ENCODE data around the gene RAD51B.

The RAD51B gene

GRCh38 chr14:67853715-67854114 lies 34.1 kb downstream of the RAD51B start:
- FAIRE-seq (peak; percentile 28), DNase-seq (ENCODE audit: insufficient read length, low spot score) (no peak)
- no peak for TF ChIP-seq PAX5 (IDR thresholded peaks at IDR 0.05; ENCODE audit: insufficient read depth, low read length, severe bottlenecking)
- 0 out of 2 replicates have a peak, but pooled peaks have one; percentile 46 for TF ChIP-seq SPI1 (IDR thresholded peaks at IDR 0.05; ENCODE audit: low read depth, low read length)

DNA sequence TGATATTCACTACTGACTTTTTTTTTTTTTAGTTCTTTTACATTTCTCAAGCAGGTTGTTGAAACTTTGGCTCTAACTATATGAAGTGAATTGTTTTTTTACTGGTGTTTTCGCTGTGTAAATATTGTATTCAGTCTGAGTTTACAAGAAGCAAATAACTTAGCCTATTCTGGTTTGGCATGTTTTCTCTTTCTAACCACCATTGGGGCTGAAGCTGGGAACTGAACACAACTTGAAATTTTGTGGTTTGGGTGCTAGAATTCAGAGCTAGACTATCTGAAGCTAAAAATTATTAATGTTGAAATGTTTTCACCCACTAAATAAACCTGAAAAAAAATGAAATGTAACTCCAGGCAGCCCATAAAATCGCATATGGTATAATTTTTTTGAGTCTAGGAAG lies 37.2 kb downstream of the RAD51B start:
- DNase-seq (ENCODE audit: insufficient read length, low spot score) (no peak), FAIRE-seq (no peak)
- no peak for TF ChIP-seq POLR2A (IDR thresholded peaks at IDR 0.05; ENCODE audit: low read depth, low read length)
- no peak for TF ChIP-seq SPI1 (IDR thresholded peaks at IDR 0.05; ENCODE audit: low read depth, low read length)
- no peak for TF ChIP-seq POU2F2 (IDR thresholded peaks at IDR 0.05; ENCODE audit: low read depth, low read length)
- TF ChIP-seq POLR2AphosphoS5 (IDR thresholded peaks at IDR 0.05; ENCODE audit: low read depth, low read length): no peak

- DNase-seq (ENCODE audit: insufficient read length, low spot score) (no peak), FAIRE-seq (no peak)
- TF ChIP-seq TAF1 (IDR thresholded peaks at IDR 0.05; ENCODE audit: low read depth, low read length) (no peak), SPI1 (IDR thresholded peaks at IDR 0.05; ENCODE audit: low read depth, low read length) (no peak), POU2F2 (IDR thresholded peaks at IDR 0.05; ENCODE audit: low read depth, low read length) (no peak), PAX5 (IDR thresholded peaks at IDR 0.05; ENCODE audit: insufficient read depth, low read length, severe bottlenecking) (no peak), POLR2A (IDR thresholded peaks at IDR 0.05; ENCODE audit: low read depth, low read length) (no peak), POLR2AphosphoS5 (IDR thresholded peaks at IDR 0.05; ENCODE audit: low read depth, low read length) (no peak)
Measured at GRCh38 chr14:67857778-67858350, 38.3 kb downstream of the RAD51B start.

GRCh38 chr14:67859169-67859749 lies 39.7 kb downstream of the RAD51B start:
- FAIRE-seq (no peak), DNase-seq (ENCODE audit: insufficient read length, low spot score) (no peak)
- TF ChIP-seq POLR2A (IDR thresholded peaks at IDR 0.05; ENCODE audit: low read depth, low read length) (no peak), POU2F2 (IDR thresholded peaks at IDR 0.05; ENCODE audit: low read depth, low read length) (no peak), TAF1 (IDR thresholded peaks at IDR 0.05; ENCODE audit: low read depth, low read length) (no peak), POLR2AphosphoS5 (IDR thresholded peaks at IDR 0.05; ENCODE audit: low read depth, low read length) (no peak), PAX5 (IDR thresholded peaks at IDR 0.05; ENCODE audit: insufficient read depth, low read length, severe bottlenecking) (no peak), SPI1 (IDR thresholded peaks at IDR 0.05; ENCODE audit: low read depth, low read length) (peak; percentile 49)

DNA sequence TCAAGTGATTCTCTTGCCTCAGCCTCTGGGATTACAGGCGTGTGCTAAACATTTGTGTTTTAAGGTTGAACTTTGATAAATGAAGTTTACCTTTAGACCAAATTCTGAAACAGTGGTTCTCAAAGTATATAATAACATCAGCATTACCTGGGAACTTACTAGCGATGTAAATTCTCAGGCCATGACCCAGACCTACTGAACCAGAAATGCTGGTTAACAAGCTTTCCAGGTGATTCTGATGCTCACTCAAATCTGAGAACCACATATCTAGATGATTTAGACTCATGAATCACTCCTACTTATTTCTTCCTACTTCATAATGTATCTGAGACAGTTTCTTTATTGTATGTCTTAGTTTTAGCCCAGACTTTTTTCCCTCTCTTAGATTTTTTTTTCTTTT lies 43.6 kb downstream of the RAD51B start:
- FAIRE-seq: no peak
- DNase-seq (ENCODE audit: insufficient read length, low spot score): no peak
- TF ChIP-seq TAF1 (IDR thresholded peaks at IDR 0.05; ENCODE audit: low read depth, low read length) (no peak), POLR2A (IDR thresholded peaks at IDR 0.05; ENCODE audit: low read depth, low read length) (no peak), SPI1 (IDR thresholded peaks at IDR 0.05; ENCODE audit: low read depth, low read length) (no peak), POU2F2 (IDR thresholded peaks at IDR 0.05; ENCODE audit: low read depth, low read length) (no peak)

DNA sequence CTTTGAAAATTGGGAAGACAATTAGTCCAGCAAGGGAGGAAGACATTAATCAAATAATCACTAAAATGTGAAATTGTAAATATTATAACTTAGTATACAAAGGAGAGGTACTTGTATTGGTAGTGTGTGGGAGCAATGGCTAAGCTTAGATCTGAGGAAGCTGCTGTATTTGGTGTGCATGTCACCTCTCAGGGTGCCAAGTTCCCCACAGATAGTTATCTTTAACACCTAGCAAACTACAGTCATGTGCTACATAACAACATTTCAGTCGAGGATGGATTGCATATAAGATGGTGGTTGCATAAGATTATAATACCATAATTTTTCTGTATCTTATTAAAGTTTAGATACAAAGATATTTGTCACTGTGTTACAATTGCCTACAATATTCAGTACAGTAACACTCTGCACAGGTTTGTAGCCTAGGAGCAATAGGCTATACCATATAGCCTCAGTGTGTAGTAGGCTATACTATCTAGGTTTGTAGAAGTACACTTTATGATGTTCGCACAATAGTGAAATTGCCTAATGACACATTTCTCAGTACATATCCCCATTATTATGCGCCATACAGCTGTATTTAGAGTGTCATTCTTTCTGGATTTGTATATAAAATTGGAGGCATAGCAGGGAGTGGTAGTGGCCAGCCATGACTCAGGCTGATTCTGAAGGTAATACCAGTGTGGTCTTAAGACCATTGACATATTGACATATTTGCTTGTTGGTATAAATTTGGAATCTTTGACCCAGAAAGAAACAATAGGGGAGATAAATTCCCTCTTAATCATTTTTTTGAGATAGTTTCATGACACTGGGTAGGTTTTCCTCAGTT lies 55.8 kb downstream of the RAD51B start:
- FAIRE-seq (peak; percentile 40), DNase-seq (ENCODE audit: insufficient read length, low spot score) (no peak)
- TF ChIP-seq PAX5 (IDR thresholded peaks at IDR 0.05; ENCODE audit: insufficient read depth, low read length, severe bottlenecking) (no peak), SPI1 (IDR thresholded peaks at IDR 0.05; ENCODE audit: low read depth, low read length) (no peak), POLR2A (IDR thresholded peaks at IDR 0.05; ENCODE audit: low read depth, low read length) (no peak), POU2F2 (IDR thresholded peaks at IDR 0.05; ENCODE audit: low read depth, low read length) (no peak), TAF1 (IDR thresholded peaks at IDR 0.05; ENCODE audit: low read depth, low read length) (no peak)

- FAIRE-seq (no peak), DNase-seq (ENCODE audit: insufficient read length, low spot score) (no peak)
- TF ChIP-seq PAX5 (IDR thresholded peaks at IDR 0.05; ENCODE audit: insufficient read depth, low read length, severe bottlenecking): no peak
- TF ChIP-seq POLR2A (IDR thresholded peaks at IDR 0.05; ENCODE audit: low read depth, low read length): no peak
- no peak for TF ChIP-seq TAF1 (IDR thresholded peaks at IDR 0.05; ENCODE audit: low read depth, low read length)
- TF ChIP-seq SPI1 (IDR thresholded peaks at IDR 0.05; ENCODE audit: low read depth, low read length): no peak
- TF ChIP-seq POU2F2 (IDR thresholded peaks at IDR 0.05; ENCODE audit: low read depth, low read length): no peak
- TF ChIP-seq POLR2AphosphoS5 (IDR thresholded peaks at IDR 0.05; ENCODE audit: low read depth, low read length): no peak
Measured at GRCh38 chr14:67879026-67879425, 59.4 kb downstream of the RAD51B start.

DNA sequence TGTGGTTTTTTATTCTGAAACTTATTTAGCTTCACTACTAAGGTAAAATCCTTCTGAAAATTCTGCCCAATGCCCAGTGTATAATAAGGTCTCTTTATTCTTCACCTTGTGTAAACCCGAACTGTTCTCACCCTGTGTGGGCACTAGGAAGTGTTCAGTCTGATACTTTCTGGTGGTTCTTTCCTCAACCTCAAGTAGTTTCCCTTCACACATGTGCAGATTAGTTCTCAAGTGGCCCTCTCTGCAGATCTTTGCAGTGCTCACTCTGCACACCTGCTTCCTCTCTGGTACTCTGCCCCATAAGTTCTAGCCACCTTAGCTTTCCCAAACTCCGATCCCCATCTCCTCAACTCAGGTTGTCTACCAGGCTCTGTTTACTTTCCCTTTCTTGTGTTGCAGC lies 61.6 kb downstream of the RAD51B start:
- FAIRE-seq (peak; percentile 94), DNase-seq (ENCODE audit: insufficient read length, low spot score) (peak; percentile 12)
- TF ChIP-seq POLR2A (IDR thresholded peaks at IDR 0.05; ENCODE audit: low read depth, low read length) (no peak), SPI1 (IDR thresholded peaks at IDR 0.05; ENCODE audit: low read depth, low read length) (peak; percentile 37; the same call in 1 of the 2 replicates), POU2F2 (IDR thresholded peaks at IDR 0.05; ENCODE audit: low read depth, low read length) (no peak)

- DNase-seq (ENCODE audit: insufficient read length, low spot score) (no peak), FAIRE-seq (no peak)
- TF ChIP-seq POLR2A (IDR thresholded peaks at IDR 0.05; ENCODE audit: low read depth, low read length): no peak
- TF ChIP-seq TAF1 (IDR thresholded peaks at IDR 0.05; ENCODE audit: low read depth, low read length): no peak
- no peak for TF ChIP-seq POLR2AphosphoS5 (IDR thresholded peaks at IDR 0.05; ENCODE audit: low read depth, low read length)
- no peak for TF ChIP-seq PAX5 (IDR thresholded peaks at IDR 0.05; ENCODE audit: insufficient read depth, low read length, severe bottlenecking)
- no peak for TF ChIP-seq SPI1 (IDR thresholded peaks at IDR 0.05; ENCODE audit: low read depth, low read length)
- TF ChIP-seq POU2F2 (IDR thresholded peaks at IDR 0.05; ENCODE audit: low read depth, low read length): no peak
Measured at GRCh38 chr14:67882986-67883555, 63.5 kb downstream of the RAD51B start.

Measured in GM12891 (cell line).